B cell (primary cell): ENCODE measurements around the gene EPB41L4B.

Source experiments
- CTCF ChIP-seq: fragments of 200-600 bp; IDR thresholded peaks from one replicate; pipeline ENCODE4 v1.8.0; 2022; ENCODE audit warnings: antibody characterized with exemption, mild to moderate bottlenecking
- EZH2 ChIP-seq: IDR thresholded peaks from 2 replicates; pipeline ENCODE4 v1.6.1; 2012; ENCODE audit warnings: borderline replicate concordance, low read depth, mild to moderate bottlenecking, moderate library complexity, low read length; ENCODE audit not compliant: insufficient read depth, poor library complexity, severe bottlenecking

- TF ChIP-seq CTCF (no peak), EZH2 (no peak)
Measured at GRCh38 chr9:109167716-109168115, 153.1 kb downstream of the EPB41L4B start.
